ENCODE results near the gene ALDH3B2.
"Not testable (repeated sequence)": the region's sequence is repeated elsewhere in the genome, so short reads cannot be mapped to it uniquely, and the experiment has no call there.

DNA sequence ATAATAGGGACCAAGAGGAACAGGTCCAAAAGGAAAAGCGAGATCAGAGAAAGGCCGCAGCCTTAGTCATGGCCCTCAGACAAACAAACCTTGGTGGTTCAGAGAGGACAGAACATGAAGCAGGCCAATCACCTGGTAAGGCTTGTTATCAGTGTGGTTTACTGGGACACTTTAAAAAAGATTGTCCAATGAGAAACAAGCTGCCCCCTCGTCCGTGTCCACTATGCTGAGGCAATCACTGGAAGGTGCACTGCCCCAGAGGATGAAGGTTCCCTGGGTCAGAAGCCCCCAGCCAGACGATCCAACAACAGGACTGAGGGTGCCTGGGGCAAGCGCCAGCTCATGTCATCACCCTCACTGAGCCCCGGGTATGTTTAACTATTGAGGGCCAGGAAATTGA lies 51.5 kb downstream of the ALDH3B2 start:
- TF ChIP-seq POLR2A (IDR thresholded peaks at IDR 0.05): not testable (repeated sequence)
- TF ChIP-seq, protein P1, sequence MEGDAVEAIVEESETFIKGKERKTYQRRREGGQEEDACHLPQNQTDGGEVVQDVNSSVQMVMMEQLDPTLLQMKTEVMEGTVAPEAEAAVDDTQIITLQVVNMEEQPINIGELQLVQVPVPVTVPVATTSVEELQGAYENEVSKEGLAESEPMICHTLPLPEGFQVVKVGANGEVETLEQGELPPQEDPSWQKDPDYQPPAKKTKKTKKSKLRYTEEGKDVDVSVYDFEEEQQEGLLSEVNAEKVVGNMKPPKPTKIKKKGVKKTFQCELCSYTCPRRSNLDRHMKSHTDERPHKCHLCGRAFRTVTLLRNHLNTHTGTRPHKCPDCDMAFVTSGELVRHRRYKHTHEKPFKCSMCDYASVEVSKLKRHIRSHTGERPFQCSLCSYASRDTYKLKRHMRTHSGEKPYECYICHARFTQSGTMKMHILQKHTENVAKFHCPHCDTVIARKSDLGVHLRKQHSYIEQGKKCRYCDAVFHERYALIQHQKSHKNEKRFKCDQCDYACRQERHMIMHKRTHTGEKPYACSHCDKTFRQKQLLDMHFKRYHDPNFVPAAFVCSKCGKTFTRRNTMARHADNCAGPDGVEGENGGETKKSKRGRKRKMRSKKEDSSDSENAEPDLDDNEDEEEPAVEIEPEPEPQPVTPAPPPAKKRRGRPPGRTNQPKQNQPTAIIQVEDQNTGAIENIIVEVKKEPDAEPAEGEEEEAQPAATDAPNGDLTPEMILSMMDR (IDR thresholded peaks at IDR 0.05 in 4 of 5, conservative IDR thresholded peaks at IDR 0.05 in 1 of 5): not testable (repeated sequence)

Measured in gastrocnemius medialis (tissue), 4 donors.